ENCODE measurements around the gene MAP2.

DNA sequence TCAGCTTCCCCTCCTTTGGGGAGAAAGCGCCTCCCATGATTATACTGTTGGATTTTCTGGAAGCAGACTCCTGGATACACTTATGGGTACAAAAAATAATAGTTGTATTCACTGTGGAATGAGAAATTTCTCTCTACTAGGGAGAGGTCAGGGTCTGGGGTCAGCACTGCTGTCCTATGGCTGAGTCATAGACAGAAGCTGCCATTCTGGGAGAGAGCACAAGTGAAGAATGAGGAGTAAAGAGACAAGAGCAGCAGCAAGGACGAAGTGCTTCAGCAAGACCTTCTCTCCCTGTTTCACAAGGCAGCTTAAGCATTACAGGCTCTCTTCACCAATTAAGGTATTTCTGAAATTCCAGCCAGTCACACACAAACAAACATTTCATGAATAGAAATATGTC is 337.7 kb downstream of the MAP2 start:
- TF ChIP-seq, protein P1, sequence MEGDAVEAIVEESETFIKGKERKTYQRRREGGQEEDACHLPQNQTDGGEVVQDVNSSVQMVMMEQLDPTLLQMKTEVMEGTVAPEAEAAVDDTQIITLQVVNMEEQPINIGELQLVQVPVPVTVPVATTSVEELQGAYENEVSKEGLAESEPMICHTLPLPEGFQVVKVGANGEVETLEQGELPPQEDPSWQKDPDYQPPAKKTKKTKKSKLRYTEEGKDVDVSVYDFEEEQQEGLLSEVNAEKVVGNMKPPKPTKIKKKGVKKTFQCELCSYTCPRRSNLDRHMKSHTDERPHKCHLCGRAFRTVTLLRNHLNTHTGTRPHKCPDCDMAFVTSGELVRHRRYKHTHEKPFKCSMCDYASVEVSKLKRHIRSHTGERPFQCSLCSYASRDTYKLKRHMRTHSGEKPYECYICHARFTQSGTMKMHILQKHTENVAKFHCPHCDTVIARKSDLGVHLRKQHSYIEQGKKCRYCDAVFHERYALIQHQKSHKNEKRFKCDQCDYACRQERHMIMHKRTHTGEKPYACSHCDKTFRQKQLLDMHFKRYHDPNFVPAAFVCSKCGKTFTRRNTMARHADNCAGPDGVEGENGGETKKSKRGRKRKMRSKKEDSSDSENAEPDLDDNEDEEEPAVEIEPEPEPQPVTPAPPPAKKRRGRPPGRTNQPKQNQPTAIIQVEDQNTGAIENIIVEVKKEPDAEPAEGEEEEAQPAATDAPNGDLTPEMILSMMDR (IDR thresholded peaks at IDR 0.05): no peak
- TF ChIP-seq POLR2A (IDR thresholded peaks at IDR 0.05) (no peak), POLR2AphosphoS5 (IDR thresholded peaks at IDR 0.05) (no peak)

All from transverse colon (tissue), 4 donors.